Stimulated activated CD8-positive, alpha-beta memory T cell treated with anti-CD3 and anti-CD28 coated beads, Interleukin-7, amount 100 ng/mL, for 4 hours (primary cell): Measurements from ENCODE around the gene POLD4.
A peak's percentile ranks its signal among the peaks of the same experiment; 100 is the strongest.

ENCODE experiments used
- DNase-seq, 2 donors: peaks; one replicate each; pipeline ENCODE4 v3.0.0-alpha.2; 2020; ENCODE audit warnings: low read depth in 2 of 2

POLD4 gene

GRCh38 chr11:67389477-67389876 is 36.1 kb upstream of the POLD4 start:
- DNase-seq = no peak

GRCh38 chr11:67387518-67387917 is 34.2 kb upstream of the POLD4 start:
- no peak for DNase-seq

GRCh38 chr11:67387069-67387468 is 33.7 kb upstream of the POLD4 start:
- DNase-seq = no peak

GRCh38 chr11:67384851-67385366 is 31.6 kb upstream of the POLD4 start:
- DNase-seq = no peak

- peak; percentile 67 to 72 for DNase-seq
Measured at GRCh38 chr11:67382276-67383136, 29.2 kb upstream of the POLD4 start.

- DNase-seq = no peak
Measured at GRCh38 chr11:67381244-67381972, 28.1 kb upstream of the POLD4 start.

- DNase-seq = no peak
Measured at GRCh38 chr11:67379061-67380058, 26.0 kb upstream of the POLD4 start.

GRCh38 chr11:67378544-67378943 is 25.2 kb upstream of the POLD4 start:
- DNase-seq = no peak

- DNase-seq = no peak
Measured at GRCh38 chr11:67376873-67377808, 23.8 kb upstream of the POLD4 start.

GRCh38 chr11:67376063-67376820 is 22.9 kb upstream of the POLD4 start:
- no peak for DNase-seq

- DNase-seq = no peak
Measured at GRCh38 chr11:67375320-67376055, 22.1 kb upstream of the POLD4 start.

- DNase-seq = no peak
Measured at GRCh38 chr11:67374571-67375281, 21.4 kb upstream of the POLD4 start.

- peak; percentile 65 to 79 for DNase-seq
Measured at GRCh38 chr11:67373648-67374570, 20.6 kb upstream of the POLD4 start.

- peak in 1 of 2 donors; percentile 40 for DNase-seq
Measured at GRCh38 chr11:67372993-67373647, 19.8 kb upstream of the POLD4 start, which contains the start of gene CLCF1. CLCF1 (minus strand) TSS chr11:67373598; CDS start chr11:67373539, 59 bp downstream.

GRCh38 chr11:67372321-67372992 is 19.1 kb upstream of the POLD4 start:
- peak in 1 of 2 donors; percentile 20 for DNase-seq

GRCh38 chr11:67371911-67372320 is 18.6 kb upstream of the POLD4 start:
- no peak for DNase-seq
